ENCODE measurements around the gene SFXN4. TPM values are rescaled to one million over a fixed set of nuclear protein-coding genes. Genes with fewer than 3 reads are reported as not detected.

SFXN4 gene
- total RNA-seq, 4 donors from 2014 or later = 22.8 to 35.5 (median 26.2) TPM

DNA sequence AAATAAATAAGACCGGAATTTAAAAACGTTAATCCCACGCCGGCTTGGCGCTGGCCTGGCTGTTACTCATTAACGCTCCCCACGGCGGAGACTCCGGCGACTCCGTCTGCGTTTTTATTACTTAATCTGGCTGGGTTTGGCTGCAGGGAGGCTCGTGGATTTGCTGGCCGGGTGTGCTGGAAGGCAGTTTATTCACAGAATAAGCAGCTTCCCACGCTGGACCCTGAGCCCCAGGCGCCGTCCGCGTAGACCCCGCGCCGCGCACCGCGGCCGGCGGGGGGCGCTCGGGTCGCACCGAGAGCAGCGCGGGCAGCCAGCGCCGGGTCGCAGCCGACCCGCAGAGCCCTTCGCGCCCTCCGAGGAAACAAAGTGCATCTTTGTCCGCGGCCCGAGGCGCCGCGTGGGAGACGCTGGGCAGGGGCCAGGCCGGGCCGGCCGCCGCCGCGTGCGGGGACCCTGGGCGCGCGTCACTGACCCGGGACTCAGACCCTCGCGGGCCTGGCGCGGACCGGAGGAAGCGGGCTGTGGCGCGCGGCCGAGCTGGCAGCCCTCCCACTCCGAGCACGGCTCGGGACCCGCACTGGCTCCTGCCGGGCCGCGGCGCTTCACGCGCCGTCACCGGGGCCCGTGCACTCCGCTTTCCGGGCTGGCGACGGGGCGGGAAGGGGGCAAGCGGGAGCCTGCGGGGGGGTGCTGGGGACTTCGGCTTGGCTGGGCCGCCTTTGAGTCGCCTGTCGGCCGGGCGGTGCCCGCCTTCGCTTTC lies 41.3 kb upstream of the SFXN4 start:
- peaks cover 0 to 21% (median 8%) of the 10 kb centered on the region in 4 donors for H3K4me1 ChIP-seq
- DNase-seq = peak; percentile 69 to 86 (median 85)
- H3K4me3 ChIP-seq = peak overlapping the region; percentile 85 to 95 (median 90)
- H3K27me3 ChIP-seq = no peaks in the 10 kb centered on the region
- peak overlapping the region; percentile 97 to 100 (median 98) for H3K27ac ChIP-seq
- no peaks in the 10 kb centered on the region for H3K9me3 ChIP-seq
- peak; percentile 18 to 48 for TF ChIP-seq POLR2A (IDR thresholded peaks at IDR 0.05)
- peak; percentile 56 to 92 (median 86) for TF ChIP-seq CTCF (IDR thresholded peaks at IDR 0.05)
- H3K36me3 ChIP-seq = no peaks in the 10 kb centered on the region

DNA sequence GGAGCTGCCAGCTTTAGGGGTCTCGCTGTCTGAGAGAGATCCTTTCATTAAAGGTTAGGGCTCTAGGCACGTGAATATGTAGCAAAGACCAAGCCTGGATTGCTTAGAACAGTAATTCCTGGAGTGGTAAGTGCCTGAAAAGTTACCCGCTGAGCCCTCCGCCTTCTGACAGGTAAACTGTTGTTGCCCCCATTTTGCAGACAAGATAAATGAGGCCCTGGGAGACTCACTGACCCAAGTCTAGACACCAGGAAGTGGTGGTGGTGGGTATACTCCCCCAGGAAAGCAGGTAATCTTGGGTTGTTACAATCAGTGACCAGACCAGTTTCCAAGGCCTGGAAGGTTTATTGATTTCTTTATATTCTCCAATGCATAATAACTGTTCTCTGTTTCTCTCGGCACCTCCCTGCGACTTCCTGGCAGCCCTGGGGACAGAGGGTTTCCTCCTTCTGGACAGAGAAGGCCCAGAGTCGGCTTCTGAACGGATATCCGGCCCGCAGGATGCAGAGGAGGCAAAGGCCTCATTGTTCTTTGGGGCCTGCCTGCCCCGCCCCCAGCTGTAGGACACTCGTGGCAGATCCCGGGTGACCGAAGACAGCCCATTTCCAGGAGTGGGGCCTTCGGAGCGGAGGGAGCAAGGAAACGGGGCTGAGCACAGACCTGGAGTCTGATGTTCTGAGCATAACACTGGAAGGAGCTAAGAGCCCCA lies 40.5 kb upstream of the SFXN4 start:
- Histone ChIP-seq H3K36me3 (no peaks in the 10 kb centered on the region), H3K27me3 (no peaks in the 10 kb centered on the region), H3K27ac (peak overlapping the region; percentile 97 to 100 (median 98)), H3K4me3 (peak overlapping the region; percentile 85 to 95 (median 90)), H3K9me3 (no peaks in the 10 kb centered on the region), H3K4me1 (peaks cover 0 to 14% (median 8%) of the 10 kb centered on the region in 4 donors)
- peak; percentile 77 to 88 (median 81) for DNase-seq
- TF ChIP-seq POLR2A (IDR thresholded peaks at IDR 0.05) = no peak
- TF ChIP-seq CTCF (IDR thresholded peaks at IDR 0.05) = no peak

GRCh38 chr10:119203006-119203405 lies 37.5 kb upstream of the SFXN4 start:
- H3K27ac ChIP-seq = no peak overlapping the region
- H3K9me3 ChIP-seq = no peaks in the 10 kb centered on the region
- no peaks in the 10 kb centered on the region for H3K27me3 ChIP-seq
- TF ChIP-seq POLR2A (IDR thresholded peaks at IDR 0.05) = no peak
- TF ChIP-seq CTCF (IDR thresholded peaks at IDR 0.05) = no peak
- no peaks in the 10 kb centered on the region for H3K36me3 ChIP-seq
- peaks cover 0 to 9% (median 7%) of the 10 kb centered on the region in 4 donors for H3K4me1 ChIP-seq
- no peak overlapping the region for H3K4me3 ChIP-seq
- DNase-seq = no peak

DNA sequence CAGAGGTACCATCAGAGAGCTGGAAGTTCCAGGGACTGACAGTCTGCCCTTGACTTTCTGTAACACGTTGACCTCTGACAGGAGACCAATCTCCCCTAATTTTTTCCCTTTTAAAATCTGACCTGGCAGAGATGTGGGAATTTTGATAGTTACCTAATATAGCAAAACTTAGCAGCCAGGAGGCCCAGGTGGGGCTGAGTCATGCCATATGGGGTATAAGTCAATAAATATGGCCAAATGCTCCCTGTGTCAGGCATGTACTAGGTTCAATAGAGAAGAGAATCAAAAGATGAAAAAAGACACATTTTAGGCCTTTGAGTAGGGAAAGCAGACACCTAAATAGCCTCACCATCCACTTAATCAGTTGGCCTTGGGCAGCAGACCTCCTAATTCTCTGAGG lies 35.7 kb upstream of the SFXN4 start:
- no peak for DNase-seq
- H3K4me1 ChIP-seq = peaks cover 0 to 6% (median 6%) of the 10 kb centered on the region in 4 donors
- H3K27me3 ChIP-seq = no peaks in the 10 kb centered on the region
- no peaks in the 10 kb centered on the region for H3K36me3 ChIP-seq
- H3K4me3 ChIP-seq = no peak overlapping the region
- no peak for TF ChIP-seq POLR2A (IDR thresholded peaks at IDR 0.05)
- TF ChIP-seq CTCF (IDR thresholded peaks at IDR 0.05) = no peak
- H3K9me3 ChIP-seq = no peaks in the 10 kb centered on the region
- no peak overlapping the region for H3K27ac ChIP-seq

- H3K27ac ChIP-seq = no peak overlapping the region
- peak; percentile 40 to 81 (median 58) for DNase-seq
- no peaks in the 10 kb centered on the region for H3K9me3 ChIP-seq
- no peaks in the 10 kb centered on the region for H3K27me3 ChIP-seq
- TF ChIP-seq POLR2A (IDR thresholded peaks at IDR 0.05) (no peak), CTCF (IDR thresholded peaks at IDR 0.05) (peak; percentile 28 to 93 (median 73))
- H3K4me1 ChIP-seq = no peaks in the 10 kb centered on the region
- no peak overlapping the region for H3K4me3 ChIP-seq
- no peaks in the 10 kb centered on the region for H3K36me3 ChIP-seq
Measured at GRCh38 chr10:119199231-119199992, 33.9 kb upstream of the SFXN4 start.
